HL-60/S4 treated with retinoic acid at 250 ng/mL for 4 days and 3 days (cell line): ENCODE results near the gene PHIP.
"Not testable (repeated sequence)": the region's sequence is repeated elsewhere in the genome, so short reads cannot be mapped to it uniquely, and the experiment has no call there.

Source experiments
- in situ Hi-C: fragments of 300-500 bp; cut with MboI; formaldehyde crosslinking; loops from 2 replicates; pipeline ENCODE4 v1.7.0; 2022; ENCODE audit warnings: low sequenced_read_pairs

PHIP gene

DNA sequence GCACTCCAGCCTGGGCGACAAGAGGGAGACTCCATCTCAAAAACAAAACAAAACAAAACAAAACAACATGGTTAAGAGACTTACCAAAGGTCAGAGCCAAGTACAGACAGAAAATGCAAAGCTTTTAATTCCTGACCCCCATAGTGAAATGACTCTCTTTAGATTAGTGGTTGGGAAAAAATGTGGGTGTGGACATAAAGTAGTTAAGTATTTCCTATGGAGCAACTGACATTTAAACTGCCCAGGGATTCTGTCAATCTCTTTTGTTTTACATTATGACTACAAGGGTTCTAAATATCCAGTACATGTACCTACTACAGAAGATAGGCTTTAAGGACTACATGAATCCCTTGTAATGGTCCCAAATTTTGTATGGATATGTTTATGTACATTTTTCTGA is 135.6 kb downstream of the PHIP start:
- in situ Hi-C loops, result no loop called here

DNA sequence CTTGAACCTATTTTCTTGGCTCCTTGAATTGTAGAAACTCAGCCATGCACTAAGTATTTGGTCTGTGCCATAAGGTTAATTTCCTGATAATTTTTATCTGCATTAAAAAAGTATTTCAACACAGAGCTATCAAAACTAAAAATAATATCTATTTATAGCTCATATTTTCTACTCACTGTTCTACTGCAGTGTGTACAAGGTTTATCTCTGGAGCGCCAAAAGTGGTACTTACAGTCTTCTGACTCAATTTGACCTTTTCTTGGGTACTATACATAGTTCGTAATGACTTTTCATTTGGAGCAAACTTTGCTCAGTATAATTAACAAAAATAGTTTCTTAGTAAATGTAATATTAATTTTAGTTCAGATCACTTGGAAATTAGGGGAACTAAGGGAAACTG is 141.5 kb downstream of the PHIP start:
- in situ Hi-C loops, result no loop called here

- in situ Hi-C loops, result no loop called here
Observed at GRCh38 chr6:78935553-78935952, 142.5 kb downstream of the PHIP start.

DNA sequence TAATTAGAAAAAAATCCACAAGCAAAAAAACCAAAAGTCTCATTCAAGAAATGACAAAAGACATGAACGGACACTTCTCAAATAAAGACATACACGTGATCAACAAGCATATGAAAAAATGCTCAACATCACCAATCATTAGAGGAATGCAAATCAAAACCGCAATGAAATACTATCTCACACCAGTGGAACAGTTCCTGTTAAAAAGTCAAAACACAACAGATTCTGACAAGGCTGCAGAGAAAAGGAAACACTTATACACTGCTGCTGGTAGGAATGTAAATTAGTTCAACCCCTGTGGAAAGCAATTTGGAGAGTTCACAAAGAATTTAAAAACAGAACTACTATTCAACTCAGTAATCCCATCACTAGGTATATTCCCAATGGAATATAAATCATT is 152.7 kb downstream of the PHIP start:
- in situ Hi-C loops, result no loop called here

- in situ Hi-C loops, result not testable (repeated sequence)
Observed at GRCh38 chr6:78921168-78921567, 156.9 kb downstream of the PHIP start.

- in situ Hi-C loops, result no loop called here
Observed at GRCh38 chr6:78917788-78918187, 160.3 kb downstream of the PHIP start.

DNA sequence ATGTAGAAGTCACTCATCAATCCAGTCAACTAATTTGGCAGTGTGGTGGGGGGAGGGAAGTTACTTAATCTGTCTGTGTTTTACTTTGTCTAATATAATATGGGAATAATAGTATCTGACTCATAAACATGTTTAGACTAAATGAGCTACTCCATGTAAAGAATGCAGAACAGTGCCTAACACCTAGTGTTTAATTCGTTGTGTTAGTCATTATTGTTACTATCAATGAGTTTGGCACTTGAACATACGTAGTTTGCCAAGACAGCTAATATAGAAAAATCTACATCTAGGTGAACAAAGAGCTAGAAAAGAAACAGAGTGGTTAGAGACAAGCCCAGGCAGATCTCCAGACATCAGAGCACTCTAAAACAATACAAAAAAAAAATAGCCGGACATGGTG is 161.6 kb downstream of the PHIP start:
- in situ Hi-C loops, result no loop called here

GRCh38 chr6:78911218-78911940 is 166.7 kb downstream of the PHIP start:
- in situ Hi-C loops, result no loop called here

DNA sequence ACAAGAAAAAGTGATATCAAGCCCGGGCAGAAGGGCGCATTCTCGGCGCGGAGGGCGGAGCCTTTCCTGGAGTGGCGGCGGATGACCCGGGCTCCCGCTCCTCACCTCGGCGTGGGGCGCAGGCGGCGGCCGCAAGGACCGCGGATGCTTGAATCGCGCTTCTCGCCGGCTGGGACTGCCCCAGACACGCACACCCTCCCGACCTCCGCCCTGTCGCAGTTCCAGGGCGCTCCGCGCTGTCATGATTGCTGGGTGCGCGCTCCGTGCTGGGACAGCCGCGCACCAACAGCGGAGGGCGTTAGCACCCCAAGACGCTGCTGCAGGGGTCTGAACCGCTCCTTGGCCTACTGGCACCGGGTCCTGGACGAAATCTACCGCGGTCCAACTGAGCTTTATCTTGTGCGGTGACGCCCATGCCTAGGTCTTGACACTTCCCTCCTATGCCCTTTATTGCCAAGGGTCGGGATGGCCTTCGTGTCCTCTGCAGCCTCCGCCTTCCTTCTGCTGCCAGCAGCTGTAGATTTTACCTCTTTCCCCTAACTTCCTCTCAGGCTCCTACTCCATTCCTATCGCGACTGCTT is 167.4 kb downstream of the PHIP start:
- in situ Hi-C loops, result no loop called here

GRCh38 chr6:78910010-78910409 is 168.0 kb downstream of the PHIP start:
- in situ Hi-C loops, result no loop called here

DNA sequence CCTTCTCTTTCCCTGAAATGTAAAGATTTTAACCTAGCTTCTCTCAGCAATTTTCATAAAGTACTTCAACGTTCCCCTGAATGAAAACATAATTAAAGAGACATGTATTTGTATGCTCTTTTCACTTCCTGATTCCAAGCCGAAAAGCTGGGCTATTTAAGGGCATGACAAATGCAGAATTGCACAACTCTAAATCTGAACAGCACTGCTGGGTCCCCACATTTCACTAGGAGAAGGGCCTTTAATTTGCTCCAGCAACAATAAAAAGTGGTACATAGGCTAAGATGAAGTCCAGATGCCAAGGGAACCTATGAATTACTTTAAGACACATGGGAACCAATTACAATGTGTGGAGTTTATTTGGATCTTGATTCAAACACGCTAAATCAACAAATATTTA is 168.7 kb downstream of the PHIP start:
- in situ Hi-C loops, result no loop called here

DNA sequence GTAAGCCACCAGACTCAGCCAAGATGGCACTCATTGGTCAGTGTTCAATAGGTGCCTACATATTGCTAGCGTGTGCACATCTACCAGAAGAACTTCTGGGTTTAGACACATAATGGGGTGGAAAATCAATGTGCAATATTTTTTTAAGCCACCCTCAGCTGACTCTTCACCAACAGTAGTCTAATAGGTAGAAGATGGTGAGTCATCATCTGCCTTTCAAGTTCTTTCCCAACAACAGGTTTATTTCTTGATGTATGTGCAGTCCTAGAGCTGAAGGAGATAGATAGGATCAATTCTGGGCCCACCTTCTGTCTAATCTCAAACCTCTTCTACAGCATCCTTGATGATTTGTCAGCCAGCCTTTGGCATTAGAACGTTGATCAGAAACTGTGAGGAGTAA is 169.4 kb downstream of the PHIP start:
- in situ Hi-C loops, result no loop called here

- in situ Hi-C loops, result no loop called here
Observed at GRCh38 chr6:78896227-78896626, 181.8 kb downstream of the PHIP start.

- in situ Hi-C loops, result not testable (repeated sequence)
Observed at GRCh38 chr6:78889901-78890300, 188.2 kb downstream of the PHIP start.
